ENCODE results near the gene ZNF260.

Gene ZNF260

GRCh38 chr19:36483653-36484052 lies 44.4 kb downstream of the ZNF260 start:
- in situ Hi-C loops (cut with MboI; ENCODE audit: low pct_unique_long_range_greater_than_20kb, low sequenced_read_pairs, unreplicated experiment), result no loop called here
- TF ChIP-seq, protein P1, sequence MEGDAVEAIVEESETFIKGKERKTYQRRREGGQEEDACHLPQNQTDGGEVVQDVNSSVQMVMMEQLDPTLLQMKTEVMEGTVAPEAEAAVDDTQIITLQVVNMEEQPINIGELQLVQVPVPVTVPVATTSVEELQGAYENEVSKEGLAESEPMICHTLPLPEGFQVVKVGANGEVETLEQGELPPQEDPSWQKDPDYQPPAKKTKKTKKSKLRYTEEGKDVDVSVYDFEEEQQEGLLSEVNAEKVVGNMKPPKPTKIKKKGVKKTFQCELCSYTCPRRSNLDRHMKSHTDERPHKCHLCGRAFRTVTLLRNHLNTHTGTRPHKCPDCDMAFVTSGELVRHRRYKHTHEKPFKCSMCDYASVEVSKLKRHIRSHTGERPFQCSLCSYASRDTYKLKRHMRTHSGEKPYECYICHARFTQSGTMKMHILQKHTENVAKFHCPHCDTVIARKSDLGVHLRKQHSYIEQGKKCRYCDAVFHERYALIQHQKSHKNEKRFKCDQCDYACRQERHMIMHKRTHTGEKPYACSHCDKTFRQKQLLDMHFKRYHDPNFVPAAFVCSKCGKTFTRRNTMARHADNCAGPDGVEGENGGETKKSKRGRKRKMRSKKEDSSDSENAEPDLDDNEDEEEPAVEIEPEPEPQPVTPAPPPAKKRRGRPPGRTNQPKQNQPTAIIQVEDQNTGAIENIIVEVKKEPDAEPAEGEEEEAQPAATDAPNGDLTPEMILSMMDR (IDR thresholded peaks at IDR 0.05; ENCODE audit: extremely low read depth, insufficient read depth, missing control alignments), result no peak
- no peak for DNase-seq (ENCODE audit: low spot score)

DNA sequence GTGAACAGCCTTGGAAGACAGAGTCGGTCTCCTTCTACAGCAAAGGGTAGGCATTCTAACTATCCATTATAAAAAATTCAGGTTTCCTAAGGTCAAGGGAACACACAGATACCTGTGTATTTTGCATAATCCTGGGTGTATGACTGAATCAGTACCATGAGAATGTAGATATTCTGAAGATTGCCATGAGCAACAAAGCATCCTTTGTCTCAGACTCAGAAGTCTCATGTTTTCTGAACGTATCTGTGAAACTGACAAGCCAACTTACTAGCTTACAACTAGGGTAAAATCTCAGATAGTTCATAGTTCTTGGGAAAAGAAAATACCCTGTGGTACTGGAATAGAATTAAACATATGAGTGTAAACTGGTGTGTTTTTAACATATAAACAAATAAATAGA lies 45.2 kb downstream of the ZNF260 start:
- TF ChIP-seq, protein P1 (IDR thresholded peaks at IDR 0.05; ENCODE audit: extremely low read depth, insufficient read depth, missing control alignments), result no peak
- in situ Hi-C loops (cut with MboI; ENCODE audit: low pct_unique_long_range_greater_than_20kb, low sequenced_read_pairs, unreplicated experiment), result no loop called here
- no peak for DNase-seq (ENCODE audit: low spot score)

All from GM13977 (cell line).